GM19351 (cell line): Measurements from ENCODE around the gene SF3B6.
"Not testable (repeated sequence)": the region's sequence is repeated elsewhere in the genome, so short reads cannot be mapped to it uniquely, and the experiment has no call there.

ENCODE experiments used
- ATAC-seq: cut with Tn5 transposase; IDR thresholded peaks from one replicate; pipeline ENCODE4 v1.9.1; 2021; ENCODE audit warnings: mild to moderate bottlenecking, moderate library complexity; ENCODE audit not compliant: unreplicated experiment

SF3B6 gene

DNA sequence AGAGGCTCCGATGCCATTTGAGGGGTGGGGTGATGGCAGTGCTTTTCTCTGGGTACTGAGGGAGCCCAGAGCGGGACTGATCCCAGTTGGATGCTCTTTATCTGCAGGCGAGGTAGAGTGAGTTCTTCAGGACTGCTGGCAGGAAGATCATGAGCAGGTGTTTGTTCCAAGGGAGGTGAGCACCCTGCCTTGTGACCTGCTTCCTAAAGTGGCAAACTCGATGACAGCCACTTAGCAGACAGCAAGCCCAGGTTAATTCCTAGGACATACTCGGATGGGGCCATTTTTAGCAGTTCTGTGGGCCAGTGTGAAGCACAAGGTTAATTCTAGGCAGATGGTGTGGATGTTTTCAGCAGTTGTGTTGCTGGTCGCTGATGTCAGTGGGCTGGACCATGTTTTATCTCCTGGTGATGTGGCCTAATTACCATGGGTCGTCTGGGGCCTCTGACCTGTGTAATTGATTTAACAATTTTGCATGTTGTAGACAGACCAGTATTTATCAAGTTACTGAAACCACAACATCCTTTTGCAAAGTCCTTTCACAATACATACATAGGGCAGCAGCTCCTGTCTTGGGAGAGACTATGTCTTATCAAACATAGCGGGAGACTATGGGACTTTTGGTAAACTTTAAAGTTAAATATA lies 21.6 kb downstream of the SF3B6 start:
- no peak for ATAC-seq

GRCh38 chr2:24052951-24053350 lies 23.2 kb downstream of the SF3B6 start:
- no peak for ATAC-seq

GRCh38 chr2:24051833-24052232 lies 24.3 kb downstream of the SF3B6 start:
- no peak for ATAC-seq

- no peak for ATAC-seq
These were observed 25.8 kb downstream of the SF3B6 start for GRCh38 chr2:24050041-24050979.

DNA sequence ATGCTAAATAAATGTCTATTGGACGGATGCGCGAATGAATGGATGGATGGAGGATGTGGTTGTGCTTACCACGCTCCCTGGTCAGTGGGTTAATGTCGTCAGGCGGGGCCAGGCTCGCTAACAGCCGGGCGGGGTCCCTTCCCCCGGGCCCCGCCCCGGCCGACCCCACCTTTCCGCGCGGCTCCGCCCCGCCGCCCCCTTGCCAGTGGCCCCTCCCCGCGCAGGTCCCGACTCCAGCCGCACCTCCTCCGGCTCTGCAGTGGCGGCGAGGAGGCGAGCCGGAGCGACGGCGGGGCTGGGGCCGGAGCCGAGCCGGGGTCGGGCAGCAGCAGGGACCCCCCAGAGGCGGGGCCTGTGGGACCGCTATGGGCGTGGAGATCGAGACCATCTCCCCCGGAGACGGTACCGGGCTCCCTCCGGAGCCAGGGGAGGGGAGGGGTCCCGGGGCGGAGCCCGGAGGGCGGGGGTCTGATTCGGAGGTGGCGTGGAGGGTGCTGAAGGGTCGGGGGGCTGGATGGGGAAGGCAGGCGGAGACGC lies 26.6 kb downstream of the SF3B6 start, which contains the start of gene FKBP1B:
TSS of gene FKBP1B (plus strand) at position 257 of the 537 bp plus-strand sequence. CDS start at position 366, 109 bp downstream.
- no peak for ATAC-seq

DNA sequence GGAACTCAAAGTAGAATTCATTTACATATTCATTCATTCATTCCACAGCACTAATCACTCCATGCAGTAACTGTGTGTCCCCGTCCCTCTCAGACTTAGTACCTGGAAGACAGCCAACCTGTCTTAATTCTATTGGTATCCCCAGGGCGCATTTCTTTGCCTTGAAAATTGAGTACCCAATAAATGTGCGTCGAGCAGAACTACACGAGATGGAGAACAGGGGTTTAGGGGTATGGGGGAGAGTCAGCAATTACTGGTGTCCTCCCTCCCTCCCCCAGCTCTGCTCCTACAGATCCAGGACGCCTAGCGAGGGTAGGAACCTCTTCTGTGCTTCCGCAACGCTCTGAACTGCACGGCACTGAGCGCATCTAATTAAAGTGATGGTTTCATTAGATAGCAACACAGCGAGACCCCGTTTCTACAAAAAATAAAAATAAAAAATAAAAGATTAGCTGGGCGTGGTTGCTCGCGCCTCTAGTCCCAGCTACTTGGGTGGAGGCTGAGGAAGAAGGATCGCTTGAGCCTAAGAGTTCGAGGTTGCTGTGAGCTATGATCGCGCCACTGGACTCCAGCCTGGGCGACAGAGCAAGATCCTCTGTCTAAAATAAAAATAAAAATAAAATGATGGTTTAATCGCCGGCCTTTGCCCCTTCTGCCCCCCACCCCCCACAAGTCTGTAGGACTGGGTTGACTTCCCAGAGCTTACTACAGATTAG lies 27.2 kb downstream of the SF3B6 start:
- ATAC-seq = no peak

DNA sequence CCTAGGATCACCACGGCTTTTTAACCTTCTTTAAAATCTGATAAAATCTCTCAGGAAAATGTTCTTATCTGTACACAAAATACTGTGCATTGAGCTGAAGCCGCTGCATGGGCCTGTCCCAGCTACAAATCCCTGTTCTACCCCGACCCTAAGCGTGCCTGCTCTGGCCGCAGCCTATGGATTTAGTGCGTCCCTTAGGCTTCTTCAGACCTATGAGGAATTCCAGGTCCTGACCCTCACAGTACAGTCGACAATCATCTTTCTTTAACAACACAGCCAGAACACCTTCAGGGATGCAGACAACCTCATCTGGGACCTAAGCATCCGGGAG lies 28.5 kb downstream of the SF3B6 start:
- no peak for ATAC-seq

DNA sequence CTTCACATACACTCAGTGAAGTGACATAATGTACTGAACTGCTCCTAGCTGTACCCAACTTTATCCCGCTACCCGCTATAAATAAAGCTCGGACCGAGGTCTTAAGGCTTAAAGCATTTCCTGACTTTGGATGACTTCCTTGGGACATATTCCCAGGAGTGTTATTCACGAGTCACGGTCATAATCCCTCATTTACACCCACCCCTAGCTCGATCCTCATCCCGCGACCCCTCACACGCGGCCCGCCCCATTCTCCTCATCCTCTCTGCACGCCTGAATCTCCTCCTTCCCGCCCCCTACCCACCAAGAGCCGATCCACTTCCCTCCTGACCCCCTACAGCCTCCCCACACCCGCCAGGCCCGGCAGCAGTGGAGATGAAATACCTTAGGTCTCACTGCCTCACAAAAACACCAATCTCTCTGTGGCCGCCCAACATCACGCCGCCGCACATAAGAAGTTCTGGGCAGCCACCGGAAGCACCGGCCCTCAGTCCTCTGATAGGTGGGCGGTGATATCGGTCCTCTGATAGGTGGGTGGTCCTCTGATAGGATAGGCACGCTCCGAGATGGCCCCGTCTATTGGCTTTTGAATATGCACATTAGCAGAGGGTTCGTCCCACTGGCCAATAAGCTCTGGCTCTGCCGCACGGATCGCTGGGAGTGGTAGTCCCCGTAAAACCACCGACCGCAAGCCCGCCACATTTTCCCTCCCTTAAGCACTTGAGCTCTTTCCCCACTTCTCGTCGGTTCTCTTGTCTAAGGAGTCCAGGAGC lies 29.0 kb downstream of the SF3B6 start, which contains the start of gene WDCP:
TSS of gene WDCP (minus strand) at position 462 of the 773 bp plus-strand sequence. CDS start 7,897 bp downstream, outside the sequence.
- ATAC-seq = peak; percentile 99

DNA sequence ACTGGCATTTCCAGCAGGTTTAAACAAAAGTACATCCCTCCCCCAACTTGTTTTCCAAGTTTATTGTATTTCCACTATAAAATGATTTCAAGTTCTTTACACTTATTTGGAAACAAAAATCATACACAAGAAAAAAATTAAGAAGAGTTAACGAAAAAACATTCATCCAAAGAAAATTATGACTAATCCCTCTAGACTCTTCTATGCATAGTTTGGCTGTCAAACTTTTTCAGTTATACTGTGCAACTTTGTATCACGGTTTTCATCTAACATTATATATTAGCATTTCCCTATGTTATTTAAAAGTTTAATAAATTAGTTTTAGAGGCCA lies 29.6 kb downstream of the SF3B6 start:
- ATAC-seq = no peak

GRCh38 chr2:24045511-24046508 lies 30.3 kb downstream of the SF3B6 start:
- ATAC-seq = no peak

- ATAC-seq = not testable (repeated sequence)
These were observed 33.0 kb downstream of the SF3B6 start for GRCh38 chr2:24043133-24043532.

DNA sequence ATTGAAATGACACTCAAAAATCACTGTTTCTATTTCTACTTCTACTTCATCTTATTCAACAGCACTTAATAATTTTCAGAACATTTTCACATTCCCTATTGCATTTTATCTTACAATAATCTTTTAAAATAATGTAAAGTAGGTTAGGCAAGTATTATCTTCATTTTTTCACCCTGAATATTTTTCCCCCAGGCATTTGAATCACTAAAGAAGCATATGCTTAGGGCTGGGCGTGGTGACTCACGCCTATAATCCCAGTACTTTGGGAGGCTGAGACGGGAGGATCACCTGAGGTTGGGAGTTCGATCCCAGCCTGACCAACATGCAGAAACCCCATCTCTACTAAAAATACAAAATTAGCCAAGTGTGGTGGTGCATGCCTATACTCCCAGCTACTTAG lies 35.6 kb downstream of the SF3B6 start:
- no peak for ATAC-seq

DNA sequence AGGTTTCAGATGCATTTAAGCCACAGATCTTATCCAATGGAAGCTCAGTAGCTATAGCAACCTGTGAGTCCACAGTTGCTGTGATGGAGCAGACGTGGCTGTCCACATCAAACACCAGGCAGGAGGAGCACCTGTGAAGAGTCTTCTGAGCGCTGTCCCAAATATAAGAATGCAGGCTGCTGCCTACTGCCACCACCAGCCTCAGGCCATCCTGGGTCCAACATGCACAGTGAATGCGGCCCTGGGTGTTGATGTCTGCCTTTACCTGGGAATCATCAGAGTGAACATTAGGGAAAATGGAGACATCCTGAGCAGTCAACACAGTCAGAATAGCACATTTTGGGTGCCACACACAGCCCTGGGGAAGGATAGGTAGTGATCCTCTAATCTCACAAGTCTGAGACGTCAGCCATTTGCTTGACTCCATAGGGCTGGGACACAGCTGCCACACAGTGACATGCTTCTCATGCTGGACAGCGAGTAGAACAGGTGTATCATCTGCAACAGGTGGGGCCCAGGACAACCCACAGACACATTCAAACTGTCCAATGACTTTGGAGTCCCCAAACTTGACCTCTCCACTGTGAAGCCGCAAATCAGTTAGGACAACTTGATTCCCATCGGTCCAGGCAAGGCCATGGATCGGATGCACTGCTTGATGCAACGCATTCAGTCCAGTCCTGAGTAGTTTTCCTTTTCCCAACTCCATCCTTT lies 37.2 kb downstream of the SF3B6 start:
- no peak for ATAC-seq

GRCh38 chr2:24026233-24026632 lies 49.9 kb downstream of the SF3B6 start:
- no peak for ATAC-seq

DNA sequence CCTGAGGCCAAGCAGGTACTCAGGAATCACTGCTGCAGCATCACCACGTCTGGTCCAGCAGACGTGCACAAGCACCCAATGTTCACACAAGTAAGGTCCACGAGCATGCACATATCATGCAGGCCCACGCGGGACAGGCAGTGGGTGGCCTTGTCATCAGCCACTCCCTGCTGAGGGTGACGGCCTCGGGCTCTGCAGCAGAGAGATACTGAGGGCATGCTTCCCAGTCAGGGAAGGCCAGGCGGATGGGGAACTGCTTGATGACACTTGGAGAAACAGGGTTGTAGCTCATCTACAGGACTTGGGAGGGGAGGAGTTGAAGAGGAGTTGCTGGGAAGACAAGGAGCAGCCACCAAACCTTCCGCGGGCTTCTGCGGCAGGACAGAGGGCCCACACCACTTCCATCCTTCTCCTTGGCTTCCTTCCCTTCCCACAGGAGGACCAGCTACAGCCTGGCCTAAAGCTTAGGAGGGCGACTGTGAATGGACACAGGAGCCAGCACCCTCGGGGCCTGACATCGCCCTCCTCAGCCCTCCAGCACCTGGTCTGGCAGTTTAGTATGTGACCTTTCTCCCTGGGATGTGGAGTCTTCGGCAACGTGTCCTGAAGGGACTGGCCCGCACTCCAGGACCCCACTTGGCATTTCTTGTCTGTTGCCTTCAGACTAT lies 51.0 kb downstream of the SF3B6 start:
- ATAC-seq = no peak

DNA sequence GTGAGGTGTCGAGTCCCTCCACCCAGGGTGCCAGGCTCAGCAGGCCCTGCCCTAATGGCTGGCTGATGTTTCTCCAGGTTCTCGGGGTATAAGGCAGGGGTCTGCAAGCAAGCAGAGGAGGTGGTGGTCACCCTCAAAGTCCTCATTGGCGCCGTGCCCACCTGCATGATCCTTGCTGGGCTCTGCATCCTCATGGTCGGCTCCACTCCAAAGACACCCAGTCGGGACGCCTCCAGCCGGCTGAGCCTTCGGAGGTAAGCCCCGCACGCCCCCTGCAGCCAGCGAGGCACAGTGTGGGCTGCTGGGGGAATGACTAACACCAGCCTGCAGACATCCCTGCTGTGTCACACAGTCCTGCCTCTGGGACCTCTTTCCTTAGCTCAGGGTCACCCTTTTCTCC lies 52.1 kb downstream of the SF3B6 start:
- no peak for ATAC-seq

- ATAC-seq = no peak
These were observed 53.1 kb downstream of the SF3B6 start for GRCh38 chr2:24022975-24023575.
